Sciatic nerve (tissue), 2 donors: ENCODE results near the gene LVRN. TPM values are rescaled to one million over a fixed set of nuclear protein-coding genes. Genes with fewer than 3 reads are reported as not detected.

Experiments used
- ATAC-seq: fragments of 200-7000 bp; cut with Tn5 transposase; one replicate; pipeline ENCODE4 v1.9.1; 2020; ENCODE audit warnings: mild to moderate bottlenecking, moderate library complexity
- DNase-seq: peaks from one replicate; pipeline ENCODE4 v3.0.0-alpha.2; 2020; ENCODE audit warnings: low spot score
- intact Hi-C: fragments of 100-400 bp; cut with DNase I; formaldehyde crosslinking; loops from one replicate; pipeline ENCODE4 v1.14.2; 2022
- total RNA-seq: library from RNA; stranded (reverse); fragmentation: NEBNext Ultra II Directional; extraction: Animal tissue kit (Norgen Biotek cat#: 25700); gene quantifications from one replicate; pipeline ENCODE4 v1.2.1, GENCODE V29; 2021
- donor health status: DM: no; HTN: no; CAD: no.
- donor health status: DM: no; HTN: no; CAD: no.

The LVRN gene
- total RNA-seq, 1 donor from 2014 or later: 5.6 TPM

DNA sequence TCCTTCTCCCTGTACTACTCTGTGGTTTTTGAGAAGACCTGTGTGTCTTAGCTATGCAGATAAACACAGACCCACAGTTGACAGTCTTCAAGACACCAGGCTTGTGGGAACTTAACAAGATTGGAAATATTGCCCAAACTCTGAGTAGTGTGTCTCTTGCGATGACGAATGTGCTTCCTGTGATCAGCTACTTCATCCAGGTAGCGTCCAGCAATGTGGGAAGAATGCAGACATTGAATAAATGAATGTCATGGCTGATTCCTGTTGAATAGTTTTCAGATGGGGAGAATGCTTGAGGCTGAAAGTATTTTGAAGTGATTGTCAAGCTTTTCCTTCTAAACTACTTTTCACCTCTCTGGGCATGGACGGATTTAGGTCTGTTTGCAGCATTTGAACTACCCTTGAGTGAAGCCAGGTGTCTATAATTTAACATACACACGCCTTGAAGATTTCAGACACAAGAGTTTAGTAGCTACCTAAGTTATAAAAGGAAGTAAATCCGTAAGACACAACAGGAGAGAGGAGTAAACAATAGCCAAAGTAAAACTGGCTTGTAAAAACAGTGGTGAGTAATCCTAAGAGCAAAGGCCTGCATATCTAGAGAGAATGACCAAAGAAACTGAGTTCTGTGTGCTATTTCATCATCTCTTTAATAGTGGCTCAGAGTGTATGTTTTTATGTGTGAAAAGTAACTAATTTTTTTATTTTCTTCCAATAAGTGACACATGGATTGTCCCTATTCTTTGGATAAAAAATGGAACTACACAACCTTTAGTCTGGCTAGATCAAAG, 40.0 kb downstream of the LVRN start:
- no peak for ATAC-seq
- no peak for DNase-seq
- intact Hi-C loops: no loop called here

DNA sequence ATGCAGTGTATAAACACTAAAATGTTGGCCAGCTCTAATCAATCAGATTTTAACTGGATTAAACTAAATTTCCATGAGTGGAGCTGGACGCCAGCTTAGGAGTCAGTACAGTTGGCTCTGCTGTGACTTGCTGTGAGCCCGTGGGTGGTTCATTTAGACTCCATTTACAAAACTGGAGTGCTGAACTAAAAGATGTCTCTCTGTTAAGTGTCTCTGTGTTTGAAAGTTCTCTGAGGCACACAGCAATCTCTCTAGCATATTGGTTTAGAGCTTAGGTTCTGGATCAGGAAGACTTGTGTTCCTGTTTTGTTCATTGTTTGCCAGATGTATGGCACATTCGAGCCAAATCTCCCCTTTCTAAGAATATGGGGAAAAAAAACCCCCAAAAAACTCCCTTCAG, 42.0 kb downstream of the LVRN start:
- no peak for ATAC-seq

DNA sequence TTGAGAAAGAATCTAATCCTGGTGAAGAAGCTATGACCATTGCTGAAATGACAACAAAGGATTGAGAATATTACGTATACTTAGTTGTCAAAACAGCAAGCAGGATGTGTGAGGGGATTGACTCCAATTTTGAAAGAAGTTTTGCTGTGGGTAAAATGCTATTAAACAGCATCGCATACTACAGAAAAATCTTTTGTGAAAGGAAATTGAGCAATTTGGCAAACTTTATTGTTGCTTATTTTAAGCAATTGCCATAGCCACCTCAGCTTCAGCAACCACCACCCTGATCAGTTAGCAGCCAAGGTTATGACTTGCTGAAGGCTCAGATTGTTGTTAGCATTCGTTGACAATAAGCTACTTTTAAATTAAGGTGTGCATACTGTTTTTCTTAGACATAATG, 47.5 kb downstream of the LVRN start:
- DNase-seq (no peak), ATAC-seq (no peak)
- intact Hi-C loops: no loop called here

More for the DNA sequence above, 42.0 kb downstream of the LVRN start:
- intact Hi-C loops: no loop called here
- DNase-seq: no peak

DNA sequence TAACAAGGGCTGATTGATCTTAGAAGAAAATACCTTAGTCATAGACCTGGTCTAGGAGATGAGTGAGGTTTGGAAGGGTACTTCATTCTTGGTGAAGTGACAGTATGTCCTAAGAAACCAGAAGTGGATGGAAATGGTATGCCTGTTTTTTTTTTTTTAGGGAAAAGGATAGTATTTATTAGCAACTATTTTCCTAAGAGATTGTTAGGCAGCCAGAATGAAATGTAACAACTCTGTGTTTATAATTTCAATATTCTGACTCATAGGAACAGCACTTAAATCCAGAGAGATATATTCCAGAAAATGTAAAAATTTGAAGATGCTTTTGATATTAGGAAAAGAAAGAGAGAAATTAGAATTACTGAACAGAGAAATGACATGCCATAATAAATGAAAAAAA, 48.8 kb downstream of the LVRN start:
- ATAC-seq: no peak
- intact Hi-C loops: no loop called here
- DNase-seq: no peak

DNA sequence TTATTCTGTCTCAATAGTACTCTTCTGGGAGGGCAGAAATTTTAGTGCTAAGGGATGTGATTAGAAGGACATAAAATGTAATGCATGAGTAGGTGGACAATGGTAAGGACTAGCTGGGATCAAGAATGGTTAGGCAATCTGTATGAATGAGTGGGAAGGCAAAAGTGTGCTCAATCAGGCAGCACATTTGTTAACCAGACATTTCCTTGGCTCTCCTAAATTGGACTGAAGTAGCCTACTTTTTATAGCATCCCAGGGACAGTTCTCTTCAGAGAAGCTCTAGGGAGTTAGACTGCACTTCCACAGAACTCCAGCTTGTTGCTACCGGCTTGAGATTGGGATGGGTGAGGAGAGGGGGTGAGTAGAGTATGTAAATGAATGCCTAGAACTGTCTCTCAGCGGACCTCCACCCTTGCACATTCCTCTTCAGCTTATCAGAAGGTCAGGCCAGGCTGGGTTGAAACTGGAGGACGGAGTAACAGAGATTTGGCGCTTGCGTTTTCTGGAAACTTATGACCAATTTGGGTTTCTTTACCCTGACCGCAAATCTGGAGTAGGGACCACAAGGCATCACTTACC, 51.0 kb downstream of the LVRN start:
- no peak for ATAC-seq

DNA sequence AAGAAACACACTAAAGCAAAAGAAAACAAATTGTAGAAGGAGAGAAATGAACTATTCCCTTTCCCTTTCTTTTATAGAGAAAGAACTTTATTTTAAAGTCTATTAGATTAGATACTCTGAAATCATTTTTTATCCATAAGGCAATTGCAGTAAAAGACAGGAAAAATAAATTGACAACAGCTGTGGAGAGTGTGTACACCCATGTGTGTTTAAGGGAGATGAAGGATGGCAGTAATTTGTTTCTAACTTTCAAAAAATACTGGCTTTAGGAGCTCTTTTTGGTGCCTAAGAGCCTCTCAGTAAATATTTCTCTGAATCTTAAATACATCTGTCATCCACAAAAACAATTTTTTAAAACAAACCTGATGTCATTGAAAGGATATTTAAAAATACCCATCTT, 51.7 kb downstream of the LVRN start:
- intact Hi-C loops: no loop called here
- ATAC-seq: no peak
- no peak for DNase-seq

More for the DNA sequence above, 51.0 kb downstream of the LVRN start:
- intact Hi-C loops: no loop called here
- no peak for DNase-seq

DNA sequence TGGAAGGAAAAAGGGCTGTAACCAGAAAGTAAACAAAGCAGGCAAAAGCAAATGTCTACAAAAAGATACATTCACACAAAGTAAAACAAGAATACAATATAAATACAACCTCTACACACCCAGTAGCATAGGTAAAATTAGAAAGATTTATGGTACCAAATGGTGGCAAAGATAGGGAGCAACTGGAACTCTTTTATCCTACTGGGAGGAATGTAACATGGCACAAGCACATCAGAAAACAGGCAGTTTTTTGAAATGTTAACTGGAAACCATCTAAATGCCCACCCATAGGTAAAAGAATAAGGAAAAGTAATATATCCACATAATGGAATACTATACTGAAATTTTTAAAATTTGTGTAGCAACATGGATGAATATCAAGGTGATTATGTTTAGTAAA, 61.3 kb downstream of the LVRN start:
- DNase-seq (no peak), ATAC-seq (no peak)
- intact Hi-C loops: no loop called here

DNA sequence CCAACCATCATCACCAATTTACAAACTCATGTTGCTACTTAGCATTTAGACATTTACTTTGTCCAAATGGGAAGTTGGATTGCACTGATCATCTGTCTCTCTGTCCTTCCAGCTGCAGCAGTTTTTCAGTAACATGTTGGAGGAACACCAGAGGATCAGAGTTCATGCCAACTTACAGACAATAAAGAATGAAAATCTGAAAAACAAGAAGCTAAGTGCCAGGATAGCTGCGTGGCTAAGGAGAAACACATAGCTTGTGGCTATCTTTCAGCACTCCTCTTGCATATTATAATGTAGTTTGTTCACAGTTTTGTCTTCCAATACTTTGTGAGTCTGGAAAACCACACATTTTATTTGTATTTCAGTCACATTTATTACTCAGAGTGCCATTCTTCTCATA, 63.6 kb downstream of the LVRN start:
- intact Hi-C loops: no loop called here
- ATAC-seq (no peak), DNase-seq (no peak)

DNA sequence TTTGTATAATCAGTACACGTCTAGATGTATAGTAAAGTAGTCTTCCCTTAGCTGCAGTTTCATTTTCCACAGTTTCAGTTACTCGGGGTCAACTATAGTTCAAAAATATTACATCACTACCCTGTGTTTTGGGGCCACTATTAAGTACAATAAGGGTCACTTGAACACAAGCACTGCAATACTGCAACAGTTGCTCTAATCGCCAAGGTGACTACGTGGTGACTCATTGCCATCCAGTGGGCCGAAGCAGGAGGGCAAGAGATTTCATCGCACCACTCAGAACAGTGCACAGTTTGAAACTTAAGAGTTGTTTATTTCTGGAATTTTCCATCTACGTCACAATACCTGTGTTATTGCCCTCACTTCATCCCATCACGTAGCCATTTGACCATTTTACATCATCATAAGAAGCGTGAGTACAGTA, 69.8 kb downstream of the LVRN start, which contains the start of gene ARL14EPL:
Gene ARL14EPL, plus strand, starts transcription at position 379 of the 424 bp plus-strand sequence. CDS start 18,994 bp downstream, outside the sequence.
- intact Hi-C loops: loop anchor here (10.0 kb wide), 1 partner anchor 1027 kb away; no protein-coding TSS in a partner anchor
- DNase-seq: no peak
- ATAC-seq: peak; percentile 76

DNA sequence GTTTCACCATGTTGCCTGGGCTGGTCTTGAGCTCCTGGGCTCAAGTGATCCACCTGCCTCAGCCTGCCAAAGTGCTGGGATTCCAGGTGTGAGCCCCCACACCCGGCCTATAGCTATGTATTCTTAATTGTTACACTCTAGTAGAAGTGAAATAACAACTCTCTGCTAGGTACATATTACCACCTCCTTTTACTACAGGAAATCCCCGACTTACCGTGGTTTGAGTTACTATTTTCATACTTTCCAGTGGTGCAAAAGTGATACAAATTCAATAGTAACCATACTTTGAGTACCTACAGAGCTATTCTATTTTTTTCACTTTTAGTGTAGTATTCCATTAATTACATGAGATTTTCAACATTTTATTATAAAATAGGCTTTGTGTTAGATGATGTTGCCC, 70.7 kb downstream of the LVRN start:
- no peak for ATAC-seq

DNA sequence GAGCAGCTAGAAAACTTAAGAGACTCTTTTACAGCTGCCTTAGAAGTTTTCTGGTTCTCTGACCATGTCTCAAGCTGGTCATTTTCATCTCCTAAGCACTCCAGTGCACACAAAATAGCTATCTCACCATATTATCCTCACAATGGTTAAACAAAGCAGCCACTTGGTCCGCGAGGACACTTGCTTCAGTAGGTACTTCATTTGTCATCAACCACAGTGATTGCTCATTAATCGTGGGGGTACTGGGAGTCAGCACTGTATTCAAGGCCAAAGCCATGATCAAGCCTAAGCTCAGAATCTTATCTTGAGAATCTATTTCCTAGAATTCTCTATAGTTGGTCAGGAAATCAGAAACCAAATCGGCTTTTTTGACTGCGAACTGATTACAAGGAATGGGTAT, 72.8 kb downstream of the LVRN start:
- no peak for DNase-seq
- no peak for ATAC-seq
- intact Hi-C loops: loop anchor here (10.0 kb wide), 1 partner anchor 1030 kb away; no protein-coding TSS in a partner anchor

More for the DNA sequence above, 70.7 kb downstream of the LVRN start:
- intact Hi-C loops: loop anchor here (10.0 kb wide), 1 partner anchor 1028 kb away; no protein-coding TSS in a partner anchor
- no peak for DNase-seq

DNA sequence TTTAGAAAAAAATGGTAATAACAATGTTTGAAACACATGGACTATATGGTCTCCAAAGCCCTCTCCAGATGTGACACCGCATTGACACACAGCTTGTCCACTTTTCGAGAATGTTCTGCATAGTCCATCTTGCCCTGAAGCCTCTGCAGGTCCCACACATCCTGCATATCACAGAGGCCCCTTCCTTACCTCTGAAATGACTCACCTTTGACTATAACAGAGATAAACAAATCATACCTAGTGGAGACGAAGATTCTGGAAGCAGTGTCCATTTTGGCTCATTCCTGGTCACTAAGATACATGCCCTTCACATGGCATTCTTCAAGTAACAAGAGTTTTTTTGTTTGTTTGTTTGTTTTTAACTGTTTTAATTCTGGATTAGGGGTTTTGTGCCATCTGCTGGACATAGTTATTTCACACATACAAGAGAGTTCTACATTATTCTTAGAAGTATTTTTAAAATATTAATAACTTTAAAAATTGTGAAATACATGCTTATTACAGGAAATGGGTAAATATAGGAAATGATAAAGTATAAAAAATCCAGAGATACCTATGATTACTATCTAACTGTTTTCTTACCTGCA, 75.1 kb downstream of the LVRN start:
- DNase-seq: no peak
- intact Hi-C loops: loop anchor here (10.0 kb wide), 1 partner anchor 1033 kb away; no protein-coding TSS in a partner anchor
- no peak for ATAC-seq

DNA sequence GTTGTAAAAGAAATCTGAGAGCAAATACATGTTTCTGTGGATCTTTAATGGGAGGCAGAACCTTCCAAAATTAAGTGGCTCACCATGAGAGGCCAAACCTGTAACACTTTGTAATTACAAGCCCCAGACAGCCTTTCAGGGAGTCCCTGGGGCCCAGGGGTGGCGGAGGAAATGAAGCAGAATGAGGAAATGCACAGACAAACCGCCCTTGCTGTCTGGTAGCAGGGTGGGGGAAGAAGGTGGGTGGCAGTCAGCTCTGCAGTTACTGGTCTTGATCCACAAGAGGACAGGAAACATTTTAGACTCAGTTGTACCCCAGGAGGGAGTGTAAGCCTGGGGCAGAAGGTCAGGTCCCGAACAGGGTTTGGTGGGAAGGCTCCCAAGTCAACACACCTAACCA, 76.5 kb downstream of the LVRN start:
- DNase-seq (no peak), ATAC-seq (no peak)
- intact Hi-C loops: loop anchor here (10.0 kb wide), 1 partner anchor 1034 kb away; no protein-coding TSS in a partner anchor

DNA sequence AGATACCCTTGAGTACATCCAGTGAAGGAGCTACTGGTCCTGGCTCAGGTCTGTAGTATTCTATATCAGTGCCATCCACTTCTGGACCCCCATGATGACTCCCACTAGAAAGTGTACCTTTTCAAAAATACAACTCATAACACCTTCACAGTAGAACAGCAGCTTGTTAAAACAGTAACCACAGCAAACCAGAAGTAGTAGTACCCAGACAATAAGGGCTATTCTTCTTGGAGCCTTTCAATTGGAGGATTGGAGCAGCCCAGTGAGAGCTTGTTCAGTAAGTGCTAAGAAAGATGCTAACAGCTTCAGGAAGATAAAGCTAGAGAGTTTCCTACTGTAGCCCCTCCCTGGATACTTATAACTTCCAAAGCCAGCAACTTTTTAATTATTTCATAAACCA, 80.1 kb downstream of the LVRN start:
- DNase-seq: no peak
- ATAC-seq: no peak
- intact Hi-C loops: no loop called here

DNA sequence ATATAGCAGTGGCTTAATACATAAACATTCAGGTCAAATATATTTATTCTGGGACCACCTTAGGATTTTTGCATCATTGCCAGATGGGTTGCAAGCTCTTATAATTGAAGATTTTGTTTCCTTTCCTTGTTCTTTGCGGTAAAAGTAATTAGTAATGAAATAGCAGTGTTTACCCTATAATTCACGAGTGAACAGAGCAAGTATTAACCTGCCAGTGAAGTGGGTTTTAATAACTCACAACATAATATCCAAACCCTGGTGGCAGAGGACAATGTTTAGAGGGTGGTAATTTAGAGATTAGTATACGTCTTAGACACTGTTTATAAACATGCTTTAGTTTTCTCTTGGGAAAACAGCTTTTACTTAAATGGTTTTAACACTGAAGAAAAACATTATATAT, 81.8 kb downstream of the LVRN start:
- ATAC-seq: no peak
- intact Hi-C loops: no loop called here
- no peak for DNase-seq

DNA sequence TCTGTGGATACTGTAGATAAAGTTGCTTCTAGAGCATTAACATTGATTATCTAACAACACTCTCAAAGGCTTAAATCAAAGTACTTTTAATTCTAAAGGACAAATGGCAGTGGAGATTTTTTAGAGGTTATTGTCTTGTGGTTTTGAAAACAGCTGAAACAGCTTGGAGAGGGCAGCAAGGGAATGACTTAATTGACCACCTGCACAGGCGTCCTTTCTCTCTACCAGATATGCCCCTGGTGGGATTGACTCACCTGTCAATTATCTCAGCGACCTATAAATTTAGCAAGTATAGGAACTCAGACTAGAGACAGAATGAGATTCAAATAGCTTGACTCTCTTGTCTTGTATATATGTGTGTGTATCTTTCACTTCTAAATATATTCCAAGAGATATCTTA, 83.5 kb downstream of the LVRN start:
- ATAC-seq (no peak), DNase-seq (no peak)
- intact Hi-C loops: no loop called here

DNA sequence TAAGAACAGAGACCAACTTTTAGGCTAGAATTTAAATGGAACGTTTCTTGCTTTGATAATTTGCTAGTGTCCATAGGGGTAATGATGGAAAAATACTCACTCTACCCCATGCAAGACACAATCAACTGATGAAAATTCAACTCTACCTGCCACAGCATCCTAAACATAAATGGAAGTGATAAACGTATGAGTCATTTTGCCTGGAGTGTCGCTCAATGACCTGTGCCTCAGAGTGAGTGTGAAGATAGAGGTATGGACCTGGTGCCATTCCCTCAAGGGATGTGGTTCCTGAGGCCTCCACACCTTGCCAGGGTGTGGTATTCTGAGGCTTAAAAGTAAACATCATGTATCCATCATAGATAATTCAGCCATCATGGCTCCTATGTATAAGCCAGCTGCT, 84.0 kb downstream of the LVRN start:
- ATAC-seq: no peak
- intact Hi-C loops: no loop called here
- no peak for DNase-seq

DNA sequence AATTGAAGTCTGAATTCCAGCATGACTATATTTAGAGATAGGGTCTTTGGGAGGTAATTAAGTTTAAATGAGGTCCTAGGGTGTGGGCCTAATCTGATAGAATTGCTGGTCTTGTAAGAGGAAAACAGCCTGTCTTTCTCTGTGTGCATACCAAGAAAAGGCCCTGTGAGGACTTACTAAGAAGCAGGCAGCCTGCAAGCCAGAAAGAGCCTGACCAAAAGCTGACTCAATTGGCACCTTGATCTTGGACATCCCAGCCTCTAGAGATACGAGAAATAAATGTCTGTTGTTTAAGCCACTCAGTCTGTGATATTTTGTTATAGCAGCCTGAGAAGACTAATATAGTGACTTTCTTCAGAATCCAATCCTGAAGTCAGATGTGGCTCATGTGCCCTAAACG, 84.5 kb downstream of the LVRN start:
- DNase-seq (no peak), ATAC-seq (no peak)
- intact Hi-C loops: no loop called here

DNA sequence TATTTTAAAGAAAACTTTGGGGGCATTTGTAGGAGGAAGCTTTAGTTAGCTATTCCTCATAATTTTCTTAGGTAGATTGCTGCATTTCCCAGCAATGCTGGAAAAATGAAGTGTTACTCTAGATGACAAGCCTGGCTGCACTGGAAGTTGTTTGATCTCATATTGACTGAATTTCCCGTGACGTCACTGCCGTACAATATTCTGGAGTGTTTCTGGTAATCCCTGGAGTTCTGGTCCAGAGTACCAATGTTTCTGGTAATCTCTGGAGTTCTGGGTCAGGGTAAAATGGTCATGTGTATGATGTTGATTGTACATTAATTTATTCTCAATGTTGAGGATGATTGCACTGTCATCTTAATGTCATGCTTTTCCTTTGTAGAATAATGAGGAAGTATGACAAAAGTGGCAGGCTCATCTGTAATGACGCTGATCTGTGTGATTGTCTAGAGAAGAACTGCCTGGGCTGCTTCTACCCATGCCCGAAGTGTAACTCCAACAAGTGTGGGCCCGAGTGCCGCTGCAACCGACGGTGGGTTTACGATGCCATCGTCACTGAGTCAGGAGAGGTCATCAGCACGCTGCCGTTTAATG, 96.2 kb downstream of the LVRN start:
- DNase-seq (no peak), ATAC-seq (no peak)
- intact Hi-C loops: no loop called here

DNA sequence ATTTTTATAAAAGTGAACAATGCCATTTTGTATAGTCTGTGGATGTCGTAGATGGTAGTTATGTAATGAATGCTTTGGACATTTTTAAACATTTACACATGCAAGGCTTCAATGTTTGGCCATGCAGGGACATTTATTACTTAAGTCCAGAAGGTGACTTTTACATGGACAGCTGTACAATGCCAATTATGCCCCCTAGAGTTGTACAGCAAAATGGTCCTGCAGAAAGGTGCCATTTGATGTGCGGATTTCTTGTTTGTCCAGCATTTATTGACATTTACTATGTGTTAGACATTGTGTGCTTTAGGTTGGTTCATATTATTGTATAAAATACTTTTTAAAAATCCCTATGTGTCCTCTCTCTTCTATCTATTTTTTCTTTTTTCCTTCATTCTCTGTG, 100.1 kb downstream of the LVRN start:
- DNase-seq (no peak), ATAC-seq (no peak)
- intact Hi-C loops: no loop called here
